HTR-8/SVneo (cell line): Measurements from ENCODE around the gene SMIM34.
"Not testable (repeated sequence)": the region's sequence is repeated elsewhere in the genome, so short reads cannot be mapped to it uniquely, and the experiment has no call there.

ENCODE experiments used
- DNase-seq: peaks from one replicate; pipeline ENCODE4 v3.0.0; 2011; ENCODE audit warnings: low spot score, mixed read lengths; ENCODE audit not compliant: insufficient read length
- FAIRE-seq: peaks from 2 replicates; lab custom pipeline; 2011; peaks lifted over from hg19 to GRCh38; lab: Jason Lieb, UNC

The SMIM34 gene, protein sequence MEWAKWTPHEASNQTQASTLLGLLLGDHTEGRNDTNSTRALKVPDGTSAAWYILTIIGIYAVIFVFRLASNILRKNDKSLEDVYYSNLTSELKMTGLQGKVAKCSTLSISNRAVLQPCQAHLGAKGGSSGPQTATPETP

DNA sequence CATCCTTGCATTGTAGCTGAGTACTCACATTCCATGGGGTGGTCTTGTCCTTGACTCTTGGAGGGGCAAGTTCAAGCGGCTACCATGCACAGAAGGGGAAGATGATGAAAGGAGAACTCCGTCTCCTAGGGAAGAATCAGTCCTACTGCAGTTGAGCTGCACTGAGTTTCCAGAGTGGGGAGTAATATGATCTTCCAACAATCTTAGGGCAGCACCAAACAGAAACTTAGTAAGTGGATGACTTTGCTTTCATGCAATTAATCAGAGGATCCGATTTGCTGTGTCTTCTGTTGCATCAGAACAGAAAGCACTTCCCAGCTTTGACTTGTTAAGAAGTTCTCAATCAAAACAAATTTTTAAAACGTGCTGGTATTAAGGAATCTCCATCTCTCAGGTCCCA lies at the start of gene SMIM34:
Gene SMIM34 (minus strand): TSS at position 147 of the 400 bp plus-strand sequence. CDS start 112 bp downstream, at position 35.
- FAIRE-seq, DNase-seq: not testable (repeated sequence)

DNA sequence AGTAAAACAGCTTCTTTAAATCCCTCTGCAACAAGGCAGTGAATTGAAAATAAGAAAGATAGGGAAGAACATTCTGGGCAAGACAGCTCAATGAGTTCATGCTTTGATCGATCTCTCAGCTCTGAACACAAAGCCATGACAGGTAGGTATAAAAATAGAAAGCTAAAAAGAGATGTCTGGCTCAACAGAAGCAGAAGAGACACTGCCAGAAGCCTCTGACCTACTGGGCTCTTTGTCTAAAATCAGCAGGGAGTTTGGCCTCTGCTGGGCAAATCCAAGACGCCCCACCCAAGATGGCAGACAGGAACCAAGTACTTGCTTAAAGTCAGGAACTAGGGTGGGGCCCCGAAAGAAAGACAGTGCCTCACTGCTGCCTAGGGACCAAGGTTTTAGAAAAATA lies 43.6 kb upstream of the SMIM34 start:
- FAIRE-seq, result not testable (repeated sequence)

DNA sequence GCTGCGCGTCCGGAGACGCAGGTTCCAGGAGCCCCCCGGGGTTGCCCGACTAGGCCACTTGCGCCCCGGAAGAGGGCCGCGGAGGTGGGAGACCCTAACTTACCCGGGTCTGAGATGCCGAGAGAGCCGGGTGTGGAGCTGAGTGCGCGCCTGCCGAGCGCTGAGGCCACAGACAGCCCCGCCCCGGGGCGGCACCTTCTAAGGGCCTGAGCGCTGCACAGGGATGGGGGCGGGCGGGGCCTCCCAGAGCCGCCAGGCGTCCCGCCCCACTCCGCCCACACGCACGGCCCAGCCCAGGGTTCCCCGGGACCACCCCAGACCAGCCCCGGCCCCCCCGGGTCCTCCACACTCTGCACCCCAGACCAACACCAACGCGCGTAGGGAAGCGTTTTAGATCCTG lies 35.7 kb upstream of the SMIM34 start:
- not testable (repeated sequence) for FAIRE-seq, DNase-seq

More for the DNA sequence above, 43.6 kb upstream of the SMIM34 start:
- DNase-seq, result not testable (repeated sequence)

DNA sequence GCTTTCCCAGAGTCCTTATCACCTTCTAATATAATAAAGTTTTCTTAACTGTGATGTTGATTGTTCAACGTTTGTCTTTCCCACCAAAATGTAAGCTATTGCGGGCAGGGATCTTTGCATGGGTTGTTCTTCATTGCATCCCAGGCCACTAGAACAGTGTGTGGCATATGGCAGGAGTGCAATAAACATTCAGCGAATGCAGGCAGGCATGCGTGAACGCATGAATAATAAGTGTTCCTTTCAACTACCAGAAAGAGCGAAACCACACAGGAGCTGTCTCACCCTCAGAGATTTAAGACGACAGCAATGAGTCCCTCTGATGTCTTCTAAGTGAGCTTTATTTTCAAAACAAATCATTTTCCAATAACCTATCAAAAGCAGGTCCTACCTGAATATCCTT lies 34.5 kb upstream of the SMIM34 start:
- not testable (repeated sequence) for FAIRE-seq, DNase-seq

DNA sequence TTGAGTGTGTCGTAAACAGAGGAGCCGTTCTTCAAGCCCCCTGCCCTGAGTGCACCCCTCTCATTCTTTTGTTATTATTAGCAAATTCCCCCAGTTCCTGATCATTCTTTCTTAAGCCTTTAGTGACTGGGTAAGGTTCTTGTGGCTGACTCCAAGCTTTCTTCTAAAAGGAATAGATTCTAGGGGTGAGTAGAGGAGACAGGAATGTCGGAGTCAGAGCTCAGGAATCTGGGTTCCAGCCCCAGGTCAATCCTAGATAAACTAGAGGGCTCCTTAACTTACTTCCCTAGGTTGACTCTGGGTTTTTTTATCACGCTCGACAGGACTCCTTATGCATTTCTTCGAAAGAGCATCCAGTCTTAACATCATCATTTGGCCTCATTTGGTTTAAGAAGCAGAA lies 32.4 kb upstream of the SMIM34 start:
- FAIRE-seq, DNase-seq: not testable (repeated sequence)

DNA sequence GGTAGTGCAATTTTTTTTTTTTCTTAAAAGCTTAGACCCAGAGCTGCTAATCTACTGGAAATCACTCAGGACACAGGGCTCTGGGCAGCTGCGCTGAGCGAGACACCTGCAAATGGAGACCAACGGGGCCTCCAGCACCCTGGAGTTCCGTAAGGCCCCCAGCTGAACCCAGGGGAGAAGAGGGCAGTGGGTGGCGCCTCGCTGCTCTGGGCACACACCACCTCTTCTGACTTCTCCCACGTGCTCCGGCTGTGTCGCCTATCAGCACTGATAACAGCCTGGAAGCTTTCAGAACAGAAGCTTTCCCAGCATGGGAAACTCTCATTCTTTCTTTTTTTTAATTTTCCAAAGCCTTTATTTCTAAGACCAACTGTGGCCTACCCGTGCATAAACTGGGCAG lies 31.9 kb upstream of the SMIM34 start:
- not testable (repeated sequence) for DNase-seq, FAIRE-seq

DNA sequence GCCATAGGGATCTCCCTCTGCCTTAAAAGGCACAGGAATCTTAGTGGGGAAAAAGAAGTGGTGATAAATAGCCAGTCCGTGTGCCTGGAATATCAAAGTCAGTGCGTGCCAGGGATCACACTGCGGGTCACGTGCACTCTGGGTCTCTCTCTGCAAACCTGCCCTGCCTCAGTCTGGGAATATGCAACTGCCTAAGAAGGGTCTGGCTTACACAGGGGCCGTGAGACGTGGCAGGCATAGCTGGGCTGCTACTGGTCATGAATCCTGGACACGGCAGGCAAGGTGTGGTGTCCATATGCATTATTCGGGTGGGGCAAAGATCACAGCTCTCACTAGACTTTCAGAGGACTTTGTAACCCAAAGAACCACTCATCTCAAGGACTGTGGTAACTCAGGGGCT lies 23.3 kb upstream of the SMIM34 start:
- not testable (repeated sequence) for DNase-seq, FAIRE-seq

DNA sequence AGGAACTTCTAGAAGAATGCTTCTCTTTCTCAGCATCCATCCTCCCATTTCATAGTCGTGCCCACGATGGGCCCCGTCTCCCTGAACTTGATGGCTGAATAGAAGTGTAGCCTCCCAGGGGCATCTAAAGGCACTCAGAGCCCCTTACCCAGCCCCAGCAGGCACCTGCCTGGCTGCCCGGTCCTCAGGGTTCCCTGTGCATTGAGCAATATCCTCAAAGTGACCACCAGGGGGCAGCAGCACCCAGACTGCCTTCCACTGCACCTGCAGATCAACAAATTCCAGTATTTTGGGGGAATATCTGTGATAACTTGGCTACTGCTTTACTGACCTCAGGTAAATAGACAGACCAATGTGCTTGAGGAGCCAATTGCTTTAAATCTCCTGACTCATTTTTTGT lies 19.7 kb upstream of the SMIM34 start:
- peak; percentile 33 for FAIRE-seq

DNA sequence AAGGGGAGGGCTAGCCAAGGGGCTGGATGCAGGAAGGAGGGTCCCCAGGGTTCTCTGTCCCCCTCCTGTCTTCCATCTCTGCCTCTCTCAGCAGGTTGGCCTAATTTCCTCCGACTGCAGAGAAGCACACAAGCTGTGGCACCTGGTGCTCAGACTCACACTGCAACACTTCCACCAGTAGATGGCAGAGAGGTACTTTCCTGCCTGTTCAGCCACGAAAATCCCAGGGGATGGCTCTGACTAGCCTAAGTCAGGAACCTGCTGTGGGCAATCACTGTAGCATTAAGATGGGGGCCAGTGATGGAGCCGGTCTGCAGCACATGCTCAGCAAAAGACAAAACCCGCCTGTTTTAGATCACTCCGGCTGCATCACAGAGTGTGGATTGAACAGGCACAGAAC lies 6.0 kb upstream of the SMIM34 start:
- DNase-seq, result not testable (repeated sequence)
- peak; percentile 83 for FAIRE-seq

More for the DNA sequence above, 19.7 kb upstream of the SMIM34 start:
- DNase-seq, result not testable (repeated sequence)

DNA sequence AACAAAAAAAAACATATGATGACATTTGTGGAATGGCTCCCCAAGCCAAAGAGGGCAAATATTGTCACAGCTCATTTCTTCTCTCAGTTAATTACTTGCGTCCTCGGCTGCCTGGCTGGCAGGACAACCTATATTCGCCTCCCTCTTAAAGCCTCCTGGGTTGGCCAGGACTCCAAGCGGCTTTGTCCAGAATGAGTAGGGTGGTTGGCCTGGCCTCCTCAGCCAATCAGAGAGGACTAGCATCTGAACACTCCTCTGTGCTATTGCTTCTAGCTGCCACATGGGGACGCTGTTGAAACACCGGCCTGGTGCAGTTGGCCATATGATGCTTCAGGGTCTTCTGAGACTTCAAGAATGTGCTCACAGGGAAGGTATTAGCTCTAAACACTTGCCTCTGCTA lies 4.7 kb upstream of the SMIM34 start:
- not testable (repeated sequence) for FAIRE-seq, DNase-seq

DNA sequence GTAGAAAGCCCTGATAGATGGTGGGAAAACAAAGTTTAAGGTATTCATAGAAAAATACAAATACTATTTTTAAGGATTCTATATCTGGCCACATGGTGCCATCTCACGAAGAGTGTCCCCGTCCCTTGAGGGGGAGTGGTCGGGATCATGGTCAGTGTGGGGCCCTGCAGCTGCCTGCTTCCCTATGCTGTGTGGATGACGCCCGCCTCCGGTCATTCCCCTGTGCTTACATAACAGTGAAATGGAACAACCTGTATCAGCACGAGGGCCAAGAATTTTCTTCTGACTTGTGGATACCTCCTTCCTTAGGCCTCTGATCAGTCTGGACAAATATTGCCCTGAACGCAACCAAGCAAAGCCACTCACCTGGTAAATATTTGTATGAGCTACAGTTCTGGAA lies 3.6 kb upstream of the SMIM34 start:
- not testable (repeated sequence) for DNase-seq, FAIRE-seq

DNA sequence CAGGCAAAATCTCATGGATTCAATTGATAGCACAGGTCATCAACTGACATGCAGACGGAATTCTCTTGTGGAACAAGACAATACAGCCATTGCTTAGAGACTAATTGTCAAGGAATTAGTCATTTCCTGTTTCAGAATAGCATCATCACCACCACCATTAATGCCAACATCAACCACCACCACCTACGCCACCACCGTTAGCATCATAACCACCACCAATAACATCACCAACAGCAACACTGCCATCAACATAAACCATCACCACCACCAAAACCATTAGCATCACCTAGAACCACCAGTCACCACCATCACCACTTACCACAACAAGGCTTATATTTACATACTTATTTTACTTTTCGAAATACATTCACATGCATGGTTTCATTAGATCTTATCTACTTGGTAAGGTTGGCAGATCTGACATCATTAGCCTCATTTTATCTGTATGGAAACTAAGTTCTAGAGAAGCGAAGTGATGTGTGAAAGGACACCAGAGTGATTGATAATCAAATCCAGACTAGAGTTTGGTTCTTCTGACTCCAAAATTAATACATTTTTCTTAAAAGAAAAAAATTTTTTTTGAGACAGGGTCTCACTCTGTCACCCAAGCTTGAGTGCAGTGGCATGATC lies 6.2 kb downstream of the SMIM34 start:
- not testable (repeated sequence) for DNase-seq
- peak; percentile 84 for FAIRE-seq

DNA sequence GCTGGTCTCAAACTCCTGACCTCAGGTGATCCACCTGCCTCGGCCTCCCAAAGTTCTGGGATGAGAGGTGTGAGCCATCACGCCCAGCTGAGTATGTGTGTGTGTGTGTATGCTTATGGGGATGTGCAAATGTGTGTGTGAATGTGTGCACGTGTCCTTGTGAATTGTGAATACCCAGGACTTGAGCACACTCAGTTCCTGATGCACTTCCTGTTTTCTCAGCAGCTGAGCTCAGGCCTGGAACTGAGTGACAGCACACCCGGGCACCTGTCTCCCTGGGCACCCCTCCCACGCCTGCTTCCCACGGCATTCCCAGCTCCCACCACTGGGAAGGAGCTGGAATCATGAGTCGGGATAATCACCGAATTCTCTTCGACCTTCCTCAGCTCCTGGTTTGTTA lies 16.5 kb downstream of the SMIM34 start:
- DNase-seq, FAIRE-seq: not testable (repeated sequence)

DNA sequence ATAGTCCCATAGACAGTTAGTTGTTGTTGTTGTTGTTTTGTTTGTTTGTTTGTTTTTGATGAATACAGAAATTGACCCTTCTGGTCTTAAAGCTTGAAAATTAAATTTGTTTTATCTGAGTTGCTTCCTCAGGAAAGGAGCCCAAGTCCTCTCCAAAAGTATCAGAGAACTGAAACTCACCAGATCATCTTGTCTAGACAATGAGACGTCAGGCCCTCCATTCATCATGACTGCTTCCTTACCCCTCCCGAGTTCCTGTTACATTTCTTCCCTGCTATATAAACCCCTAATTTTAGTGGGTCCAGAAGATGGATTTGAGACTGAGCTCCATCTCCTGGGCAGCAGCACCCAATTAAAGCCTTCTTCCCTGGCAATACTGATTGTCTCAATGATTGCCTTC lies 17.1 kb downstream of the SMIM34 start:
- FAIRE-seq, DNase-seq: not testable (repeated sequence)

DNA sequence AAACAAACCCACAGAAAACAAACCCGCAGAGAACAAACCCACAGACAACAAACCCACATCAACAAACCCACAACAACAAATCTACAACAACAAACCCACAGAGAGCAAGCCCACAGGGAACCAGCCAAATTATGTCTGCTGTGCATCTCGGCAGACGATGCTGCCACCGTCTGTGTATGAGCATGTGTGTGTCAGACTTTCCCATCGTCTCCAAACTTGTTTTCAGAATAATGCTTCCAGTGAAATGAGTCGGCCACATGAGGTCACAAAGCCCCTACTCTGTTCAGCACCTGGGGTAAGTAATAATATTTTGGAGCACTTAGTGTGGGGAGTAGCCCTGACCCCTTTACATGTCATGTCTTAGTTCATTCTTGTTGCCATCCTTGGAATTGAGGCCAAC lies 17.6 kb downstream of the SMIM34 start:
- DNase-seq, result not testable (repeated sequence)
- peak; percentile 44 for FAIRE-seq

DNA sequence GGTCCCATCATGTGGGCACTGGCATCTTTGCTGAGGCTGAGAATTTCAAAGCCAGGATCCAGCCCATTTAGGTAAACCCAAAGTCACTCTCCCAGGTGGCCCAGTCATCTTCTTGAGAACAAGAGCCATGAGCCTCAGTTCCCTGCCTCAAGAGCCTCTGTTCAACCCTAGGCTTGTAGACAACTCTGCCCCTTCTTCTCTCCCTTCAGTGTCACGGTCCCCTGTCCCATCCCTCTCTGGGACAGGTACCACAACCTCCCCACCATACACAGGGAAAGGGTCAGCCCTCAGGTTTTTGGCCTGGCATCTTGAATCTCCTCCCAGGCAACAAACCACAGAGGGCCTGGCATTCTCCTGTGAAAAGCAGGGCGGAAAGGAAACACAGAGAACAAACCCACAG lies 18.1 kb downstream of the SMIM34 start:
- not testable (repeated sequence) for FAIRE-seq, DNase-seq

DNA sequence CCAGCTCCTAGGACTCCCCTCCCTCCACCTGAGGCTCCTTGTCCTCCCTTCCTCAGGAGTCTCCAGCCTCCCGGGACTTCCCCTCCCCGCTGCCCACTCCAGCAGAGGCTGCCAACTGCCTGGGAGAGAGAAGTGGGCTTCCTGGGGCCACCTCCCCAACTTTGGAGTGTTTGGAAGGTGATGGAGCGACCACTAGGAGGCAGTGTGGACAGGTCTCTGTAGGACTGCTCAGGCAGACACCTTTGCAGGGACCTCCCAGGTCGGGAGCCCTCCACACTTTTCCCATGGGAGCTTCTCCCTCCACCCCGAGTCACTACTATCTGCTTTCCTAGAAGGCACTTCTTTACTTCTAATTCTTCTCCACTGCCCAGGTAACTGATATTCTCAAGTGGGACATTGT lies 19.0 kb downstream of the SMIM34 start:
- not testable (repeated sequence) for DNase-seq

DNA sequence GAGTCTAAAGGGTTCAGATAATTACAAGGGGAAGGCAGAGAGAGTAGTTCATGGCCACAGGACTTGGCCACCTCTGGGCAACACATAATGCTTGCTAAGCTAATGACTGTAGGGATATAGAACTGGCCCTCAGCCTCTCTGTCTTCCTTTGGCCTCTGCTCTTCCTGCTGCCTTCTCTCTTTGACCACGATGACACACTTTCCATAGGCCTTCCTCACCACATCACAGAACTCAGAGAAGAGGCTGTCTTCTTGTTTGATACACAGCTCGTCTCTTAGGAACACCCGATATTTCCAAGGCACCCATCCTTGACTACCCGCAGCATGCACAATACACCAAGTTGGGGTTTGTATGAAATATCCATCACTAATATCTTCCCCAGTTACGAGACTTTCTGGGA lies 23.2 kb downstream of the SMIM34 start:
- FAIRE-seq, DNase-seq: not testable (repeated sequence)

More for the DNA sequence above, 19.0 kb downstream of the SMIM34 start:
- not testable (repeated sequence) for FAIRE-seq

DNA sequence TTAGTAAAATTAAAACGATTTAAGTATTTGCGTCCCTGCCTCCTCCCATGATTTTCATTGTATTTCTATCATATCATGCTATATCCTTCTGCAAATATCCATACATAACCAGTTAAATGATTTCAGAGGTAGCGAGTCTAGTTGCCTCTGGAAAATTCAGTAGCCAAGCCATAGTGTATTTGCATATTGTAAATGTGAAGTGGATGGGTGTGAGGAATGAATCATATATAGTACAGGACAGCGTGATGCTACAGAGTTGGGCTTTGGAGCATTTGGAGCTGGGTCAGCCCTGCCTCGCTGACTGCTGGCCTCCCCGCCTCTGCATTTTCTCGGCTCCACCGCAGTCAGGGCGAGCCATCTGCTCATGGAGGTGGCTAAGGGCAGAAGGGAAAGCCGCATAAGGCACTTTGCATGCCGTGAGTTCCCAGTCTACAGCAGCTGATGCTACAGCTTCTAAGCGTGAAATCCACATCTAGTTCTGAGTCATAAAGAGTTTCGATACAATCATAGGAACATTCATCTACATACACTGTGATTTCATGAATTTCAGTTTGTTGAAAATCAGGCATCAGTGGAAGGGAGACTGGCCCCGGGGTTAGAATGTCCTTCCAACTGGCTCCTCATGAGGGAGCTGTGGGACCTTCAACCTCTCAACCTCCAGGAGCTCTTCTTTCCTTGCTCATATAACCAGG lies 39.9 kb downstream of the SMIM34 start:
- DNase-seq, FAIRE-seq: not testable (repeated sequence)

DNA sequence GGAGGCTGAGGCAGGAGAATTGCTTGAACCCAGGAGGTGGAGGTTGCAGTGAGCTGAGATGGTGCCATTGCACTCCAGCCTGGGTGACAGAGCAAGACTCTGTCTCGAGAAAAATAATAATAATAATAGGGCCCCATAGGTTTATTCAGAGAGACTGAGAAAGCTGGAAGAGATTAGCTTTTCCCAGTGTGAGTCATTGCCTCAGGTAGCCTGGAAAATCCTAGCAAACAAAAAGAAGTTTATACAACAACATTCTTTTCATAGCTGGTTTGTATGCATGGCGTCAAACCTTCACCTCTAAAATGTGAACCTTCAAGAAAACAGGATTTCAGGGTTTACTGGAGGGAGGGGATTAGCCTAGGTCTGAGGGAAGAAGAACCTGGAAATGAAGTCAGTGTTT lies 40.6 kb downstream of the SMIM34 start:
- DNase-seq, FAIRE-seq: not testable (repeated sequence)

DNA sequence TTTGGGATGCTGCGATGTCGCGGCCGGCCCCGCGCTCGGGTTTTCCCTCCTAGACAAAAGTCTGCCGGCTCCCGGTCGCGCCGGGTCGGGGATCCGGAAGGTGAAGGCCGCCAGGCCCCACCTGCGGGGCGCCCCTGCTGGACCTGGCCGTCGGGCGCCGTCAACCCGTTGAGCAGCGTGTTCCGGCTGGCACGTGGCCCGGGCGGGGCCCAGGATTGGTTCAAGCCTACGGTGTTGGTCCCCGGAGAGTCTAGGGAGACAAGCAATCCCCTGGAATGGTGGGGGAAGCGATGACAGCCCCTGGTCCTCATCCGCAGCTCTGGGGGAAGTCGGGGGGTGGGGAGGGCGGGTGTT lies 48.2 kb downstream of the SMIM34 start:
- not testable (repeated sequence) for DNase-seq, FAIRE-seq
